Panc1 (cell line): ENCODE measurements around the gene KCND3. TPM values are rescaled to one million over a fixed set of nuclear protein-coding genes. Genes with fewer than 3 reads are reported as not detected.

Experiments used
- ATAC-seq: fragments of 200-7000 bp; cut with Tn5 transposase; 2 replicates; pipeline ENCODE4 v1.9.1; 2020; ENCODE audit warnings: mild to moderate bottlenecking, moderate library complexity
- BruUV-seq: library from RNA; stranded (reverse); fragments of 400-500 nt; replicated peaks from 2 replicates; lab custom pipeline; 2021; lab: Mats Ljungman, UMichigan
- CTCF ChIA-PET: fragments of 300-600 bp; sonication (Branson Sonifier 250); formaldehyde crosslinking; loops from one replicate; lab custom pipeline; 2022; ENCODE audit warnings: antibody characterized with exemption; lab: Charles Lee
- POLR2A ChIA-PET: fragments of 300-600 bp; sonication (Branson Sonifier 250); formaldehyde crosslinking; loops from one replicate; lab custom pipeline; 2022; ENCODE audit warnings: antibody characterized with exemption; lab: Charles Lee
- DNase-seq: peaks from one replicate; pipeline ENCODE4 v3.0.0-alpha.2; 2010; ENCODE audit warnings: low read depth, low spot score
- H3K27ac ChIP-seq: 2 replicates; pipeline ENCODE4 v1.5.1; 2011; ENCODE audit warnings: mild to moderate bottlenecking, low read length, inconsistent platforms
- H3K27me3 ChIP-seq: fragments of 200-500 bp; sonication (Bioruptor generic); 2 replicates; pipeline ENCODE4 v1.6.0; 2014; ENCODE audit warnings: low read length, inconsistent platforms; ENCODE audit not compliant: control insufficient read depth, insufficient read depth
- H3K36me3 ChIP-seq: fragments of 200-500 bp; sonication (Bioruptor generic); 2 replicates; pipeline ENCODE4 v1.5.1; 2014; ENCODE audit warnings: inconsistent platforms, mild to moderate bottlenecking, low read length, moderate library complexity; ENCODE audit not compliant: control insufficient read depth, insufficient read depth
- H3K4me1 ChIP-seq: 2 replicates; pipeline ENCODE4 v1.5.1; 2011; ENCODE audit warnings: inconsistent platforms, mild to moderate bottlenecking, low read length, moderate library complexity; ENCODE audit not compliant: control insufficient read depth, insufficient read depth
- H3K4me3 ChIP-seq, 2 experiments: 2 replicates each; pipeline ENCODE4 v1.5.1; 2011 to 2012; ENCODE audit warnings: low read depth in 2 of 2, low read length in 2 of 2, mild to moderate bottlenecking in 2 of 2, inconsistent platforms in 1 of 2, moderate library complexity in 1 of 2
- H3K9me3 ChIP-seq: fragments of 200-500 bp; sonication (Bioruptor generic); 2 replicates; pipeline ENCODE4 v1.5.1; 2014; ENCODE audit warnings: low read depth, mild to moderate bottlenecking, inconsistent platforms, low read length, moderate library complexity; ENCODE audit not compliant: control insufficient read depth, insufficient read depth
- POLR2AphosphoS5 ChIP-seq: IDR thresholded peaks from 2 replicates; pipeline ENCODE4 v1.6.1; 2012; ENCODE audit warnings: mild to moderate bottlenecking, low read depth, low read length, moderate library complexity
- REST ChIP-seq, 2 experiments: IDR thresholded peaks; 2 replicates each; pipeline ENCODE4 v1.6.1; 2011 to 2012; ENCODE audit warnings: low read depth in 2 of 2, control low read depth in 1 of 2, low read length in 1 of 2, mild to moderate bottlenecking in 1 of 2, moderate library complexity in 1 of 2; ENCODE audit not compliant: insufficient read depth in 1 of 2
- SIN3A ChIP-seq: IDR thresholded peaks from 2 replicates; pipeline ENCODE4 v1.6.1; 2012; ENCODE audit warnings: low read depth, mild to moderate bottlenecking, low read length, moderate library complexity, borderline replicate concordance; ENCODE audit not compliant: insufficient read depth
- TCF7L2 ChIP-seq: IDR thresholded peaks from 2 replicates; pipeline ENCODE4 v1.6.1; 2011; ENCODE audit warnings: mild to moderate bottlenecking, low read depth, low read length, inconsistent platforms
- in situ Hi-C: cut with HindIII; loops from 2 replicates; pipeline ENCODE4 v1.10.0; 2016; ENCODE audit warnings: low sequenced_read_pairs, low pct_unique_long_range_greater_than_20kb
- intact Hi-C: fragments of 100-400 bp; cut with micrococcal nuclease; formaldehyde crosslinking; loops from one replicate; pipeline ENCODE4 v1.10.0; 2022; ENCODE audit not compliant: unreplicated experiment
- total RNA-seq: library from RNA; stranded (reverse); gene quantifications from one replicate; pipeline ENCODE4 v1.2.1, GENCODE V29; 2021; ENCODE audit not compliant: unreplicated experiment
- TF ChIP-seq, protein P1 (sequence below): fragments of 450-650 bp; IDR thresholded peaks from 2 replicates; pipeline ENCODE4 v1.5.1; 2017; ENCODE audit warnings: mild to moderate bottlenecking

The KCND3 gene
- total RNA-seq, 1 experiment from 2014 or later, result not detected

DNA sequence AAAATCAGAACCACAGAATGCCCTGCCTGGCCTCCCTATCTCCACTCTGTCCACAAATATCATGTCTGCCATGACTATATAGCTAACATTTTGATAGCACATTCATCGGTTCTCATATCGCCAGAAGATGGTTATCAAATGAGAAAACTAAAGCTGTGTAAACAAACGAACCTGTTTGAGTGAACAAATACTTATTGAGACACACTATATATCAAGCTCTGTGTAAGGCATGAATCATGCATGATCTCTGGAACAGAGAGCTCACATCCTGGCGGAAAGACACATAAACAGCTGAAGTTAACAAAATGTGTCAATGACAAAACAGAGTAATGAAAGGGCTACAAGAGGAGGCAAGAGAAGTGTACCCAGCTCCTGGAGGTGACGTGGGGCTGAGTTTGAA lies 13.1 kb downstream of the KCND3 start:
- ATAC-seq (no peak), DNase-seq (no peak)
- ChIA-PET POLR2A (no interaction called here), CTCF (no interaction called here)
- in situ Hi-C loops, result no loop called here
- no peaks in the 10 kb centered on the region for H3K9me3 ChIP-seq
- H3K4me1 ChIP-seq, result no peaks in the 10 kb centered on the region
- intact Hi-C loops, result no loop called here
- TF ChIP-seq SIN3A (no peak), TCF7L2 (no peak), REST (IDR thresholded peaks at IDR 0.05; ENCODE audit: insufficient read depth in 1 of 2, low read depth in 2 of 2, low read length in 1 of 2) (no peak), POLR2AphosphoS5 (no peak)
- TF ChIP-seq, protein P1, sequence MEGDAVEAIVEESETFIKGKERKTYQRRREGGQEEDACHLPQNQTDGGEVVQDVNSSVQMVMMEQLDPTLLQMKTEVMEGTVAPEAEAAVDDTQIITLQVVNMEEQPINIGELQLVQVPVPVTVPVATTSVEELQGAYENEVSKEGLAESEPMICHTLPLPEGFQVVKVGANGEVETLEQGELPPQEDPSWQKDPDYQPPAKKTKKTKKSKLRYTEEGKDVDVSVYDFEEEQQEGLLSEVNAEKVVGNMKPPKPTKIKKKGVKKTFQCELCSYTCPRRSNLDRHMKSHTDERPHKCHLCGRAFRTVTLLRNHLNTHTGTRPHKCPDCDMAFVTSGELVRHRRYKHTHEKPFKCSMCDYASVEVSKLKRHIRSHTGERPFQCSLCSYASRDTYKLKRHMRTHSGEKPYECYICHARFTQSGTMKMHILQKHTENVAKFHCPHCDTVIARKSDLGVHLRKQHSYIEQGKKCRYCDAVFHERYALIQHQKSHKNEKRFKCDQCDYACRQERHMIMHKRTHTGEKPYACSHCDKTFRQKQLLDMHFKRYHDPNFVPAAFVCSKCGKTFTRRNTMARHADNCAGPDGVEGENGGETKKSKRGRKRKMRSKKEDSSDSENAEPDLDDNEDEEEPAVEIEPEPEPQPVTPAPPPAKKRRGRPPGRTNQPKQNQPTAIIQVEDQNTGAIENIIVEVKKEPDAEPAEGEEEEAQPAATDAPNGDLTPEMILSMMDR, result no peak
- H3K27me3 ChIP-seq, result peaks cover 6% of the 10 kb centered on the region; the same call in 1 of the 2 replicates
- no peaks in the 10 kb centered on the region for H3K36me3 ChIP-seq
- H3K4me3 ChIP-seq, result no peak overlapping the region
- no peak overlapping the region for H3K27ac ChIP-seq
- no TSS peak for BruUV-seq

- H3K27me3 ChIP-seq, result peaks cover 6% of the 10 kb centered on the region; the same call in 1 of the 2 replicates
- ChIA-PET POLR2A (no interaction called here), CTCF (no interaction called here)
- DNase-seq (no peak), ATAC-seq (no peak)
- H3K9me3 ChIP-seq, result no peaks in the 10 kb centered on the region
- in situ Hi-C loops (no loop called here), intact Hi-C loops (no loop called here)
- TF ChIP-seq POLR2AphosphoS5 (no peak), SIN3A (no peak), TCF7L2 (no peak), REST (IDR thresholded peaks at IDR 0.05; ENCODE audit: insufficient read depth in 1 of 2, low read depth in 2 of 2, low read length in 1 of 2) (no peak)
- TF ChIP-seq, protein P1, result no peak
- no peak overlapping the region for H3K4me3 ChIP-seq
- H3K27ac ChIP-seq, result no peak overlapping the region
- H3K4me1 ChIP-seq, result no peaks in the 10 kb centered on the region
- no TSS peak for BruUV-seq
- H3K36me3 ChIP-seq, result no peaks in the 10 kb centered on the region
Observed at GRCh38 chr1:111973150-111973790, 16.2 kb downstream of the KCND3 start.
